HEK293 (cell line): ENCODE measurements around the gene FXYD2.

Experiments
- ZSCAN18 ChIP-seq: fragments of 450-650 bp; formaldehyde crosslinking; IDR thresholded peaks from 2 replicates; pipeline ENCODE4 v1.5.1; 2016; ENCODE audit warnings: missing biosample characterization, missing genetic modification characterization

The FXYD2 gene

GRCh38 chr11:117770061-117770460 lies 54.5 kb downstream of the FXYD2 start (continued):
- no peak for TF ChIP-seq ZSCAN18 (tag by site-specific recombination)
